Measurements from ENCODE around the gene PCSK1N. TPM values are rescaled to one million over a fixed set of nuclear protein-coding genes. Genes with fewer than 3 reads are reported as not detected.

The PCSK1N gene
- total RNA-seq, 1 experiment from 2014 or later = 19.5 TPM

DNA sequence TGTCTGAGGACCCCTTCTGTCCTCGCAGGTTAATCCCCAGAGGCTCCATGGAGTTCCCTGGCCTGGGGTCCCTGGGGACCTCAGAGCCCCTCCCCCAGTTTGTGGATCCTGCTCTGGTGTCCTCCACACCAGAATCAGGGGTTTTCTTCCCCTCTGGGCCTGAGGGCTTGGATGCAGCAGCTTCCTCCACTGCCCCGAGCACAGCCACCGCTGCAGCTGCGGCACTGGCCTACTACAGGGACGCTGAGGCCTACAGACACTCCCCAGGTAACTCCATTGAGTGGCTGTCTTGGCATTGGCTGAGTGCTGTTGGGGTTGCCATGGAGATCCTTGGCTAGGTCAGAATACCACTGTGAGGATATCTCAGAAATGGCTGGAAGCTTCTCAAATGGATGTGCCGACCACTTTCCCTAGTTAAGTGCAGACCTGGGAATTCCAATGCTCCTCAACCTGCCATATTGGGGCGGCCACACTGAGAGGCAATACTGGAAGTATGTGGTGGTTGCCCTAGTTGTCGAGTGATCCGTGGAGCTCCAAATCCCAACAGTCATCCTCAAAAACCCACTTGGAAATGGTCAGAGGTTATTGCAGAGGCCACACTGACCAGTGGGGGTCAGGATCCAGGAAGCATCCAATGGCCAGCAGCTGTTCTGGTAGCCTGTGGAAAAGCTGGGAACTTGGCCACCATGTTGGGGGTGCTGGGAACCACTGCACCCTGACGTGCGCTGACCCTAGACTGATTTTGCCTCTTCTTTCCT is 44.2 kb downstream of the PCSK1N start:
- BruUV-seq (replicated peaks) = no TSS peak
- Histone ChIP-seq H3K4me1 (peaks cover 18% of the 10 kb centered on the region), H3K27me3 (replicated peaks; ENCODE audit: control insufficient read depth, insufficient read depth, low read length) (no peaks in the 10 kb centered on the region), H3K4me3 (ENCODE audit: low read depth, low read length) (no peak overlapping the region), H3K36me3 (ENCODE audit: control insufficient read depth, insufficient read depth, low read length) (no peaks in the 10 kb centered on the region), H3K9me3 (no peaks in the 10 kb centered on the region)
- intact Hi-C loops (cut with micrococcal nuclease; ENCODE audit: unreplicated experiment) = no loop called here
- ChIA-PET CTCF (no interaction called here), POLR2A (no interaction called here)
- no peak for TF ChIP-seq CTCF (IDR thresholded peaks at IDR 0.05; ENCODE audit: insufficient read depth in 1 of 2, low read depth in 1 of 2, low read length in 1 of 2, severe bottlenecking in 1 of 2, unreplicated experiment in 1 of 2)
- peaks cover 6% of the 10 kb centered on the region for H3K36me3 Mint-ChIP-seq (ENCODE audit: insufficient read depth, unreplicated experiment)
- no peak overlapping the region for H3K4me3 Mint-ChIP-seq (ENCODE audit: unreplicated experiment)
- no peaks in the 10 kb centered on the region for H3K27me3 Mint-ChIP-seq (ENCODE audit: insufficient read depth, unreplicated experiment)
- no peaks in the 10 kb centered on the region for H3K9me3 Mint-ChIP-seq (ENCODE audit: unreplicated experiment)
- H3K4me1 Mint-ChIP-seq (ENCODE audit: low read depth, unreplicated experiment) = peaks cover 18% of the 10 kb centered on the region
- H3K27ac Mint-ChIP-seq (ENCODE audit: unreplicated experiment) = no peak overlapping the region
- DNase-seq = no peak

DNA sequence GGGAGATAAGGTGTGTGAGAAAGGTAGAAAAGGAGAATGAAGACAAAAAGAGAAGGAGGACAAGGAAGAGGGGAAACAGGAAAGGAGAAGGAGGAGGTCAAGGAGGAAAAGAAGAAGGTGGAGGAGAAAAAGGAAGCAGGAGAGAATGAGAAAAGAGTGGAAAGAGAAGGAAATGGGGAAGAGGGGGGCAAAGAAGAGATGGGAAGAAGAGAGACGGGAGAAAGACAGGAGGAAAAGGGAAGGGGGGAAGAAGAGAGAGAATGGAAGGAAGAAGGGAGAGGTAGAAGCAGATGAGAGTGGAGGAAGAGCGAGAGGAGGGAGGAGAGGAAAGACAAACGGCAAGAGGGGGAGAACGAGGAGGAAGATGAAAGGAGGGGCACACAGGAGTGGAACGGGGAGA is 44.9 kb downstream of the PCSK1N start:
- CTCF ChIA-PET = no interaction called here
- BruUV-seq (replicated peaks) = no TSS peak
- no peaks in the 10 kb centered on the region for H3K36me3 ChIP-seq (ENCODE audit: control insufficient read depth, insufficient read depth, low read length)
- no peaks in the 10 kb centered on the region for H3K27me3 ChIP-seq (replicated peaks; ENCODE audit: control insufficient read depth, insufficient read depth, low read length)
- no peak for TF ChIP-seq CTCF (IDR thresholded peaks at IDR 0.05; ENCODE audit: insufficient read depth in 1 of 2, low read depth in 1 of 2, low read length in 1 of 2, severe bottlenecking in 1 of 2, unreplicated experiment in 1 of 2)
- no peaks in the 10 kb centered on the region for H3K9me3 ChIP-seq
- Mint-ChIP-seq H3K4me3 (ENCODE audit: unreplicated experiment) (no peak overlapping the region), H3K4me1 (ENCODE audit: low read depth, unreplicated experiment) (peaks cover 18% of the 10 kb centered on the region), H3K27ac (ENCODE audit: unreplicated experiment) (no peak overlapping the region), H3K9me3 (ENCODE audit: unreplicated experiment) (no peaks in the 10 kb centered on the region), H3K27me3 (ENCODE audit: insufficient read depth, unreplicated experiment) (no peaks in the 10 kb centered on the region), H3K36me3 (ENCODE audit: insufficient read depth, unreplicated experiment) (peaks cover 6% of the 10 kb centered on the region)
- H3K4me1 ChIP-seq = peaks cover 13% of the 10 kb centered on the region
- intact Hi-C loops (cut with micrococcal nuclease; ENCODE audit: unreplicated experiment) = no loop called here
- no peak overlapping the region for H3K4me3 ChIP-seq (ENCODE audit: low read depth, low read length)
- POLR2A ChIA-PET = interaction anchor here (0.6 kb wide), 1 partner anchor 80 kb away, joined by 3 read pairs; no protein-coding TSS in a partner anchor
- no peak for DNase-seq

- H3K9me3 Mint-ChIP-seq (ENCODE audit: unreplicated experiment) = no peaks in the 10 kb centered on the region
- peaks cover 12% of the 10 kb centered on the region for H3K4me1 Mint-ChIP-seq (ENCODE audit: low read depth, unreplicated experiment)
- POLR2A ChIA-PET = no interaction called here
- H3K4me3 Mint-ChIP-seq (ENCODE audit: unreplicated experiment) = no peak overlapping the region
- CTCF ChIA-PET = no interaction called here
- H3K9me3 ChIP-seq = no peaks in the 10 kb centered on the region
- H3K4me3 ChIP-seq (ENCODE audit: low read depth, low read length) = no peak overlapping the region
- intact Hi-C loops (cut with micrococcal nuclease; ENCODE audit: unreplicated experiment) = no loop called here
- H3K4me1 ChIP-seq = peaks cover 4% of the 10 kb centered on the region
- DNase-seq = no peak
- H3K27me3 ChIP-seq (replicated peaks; ENCODE audit: control insufficient read depth, insufficient read depth, low read length) = no peaks in the 10 kb centered on the region
- H3K36me3 Mint-ChIP-seq (ENCODE audit: insufficient read depth, unreplicated experiment) = peaks cover 6% of the 10 kb centered on the region
- no TSS peak for BruUV-seq (replicated peaks)
- peak overlapping the region; percentile 22 for H3K27ac Mint-ChIP-seq (ENCODE audit: unreplicated experiment)
- no peak for TF ChIP-seq CTCF (IDR thresholded peaks at IDR 0.05; ENCODE audit: insufficient read depth in 1 of 2, low read depth in 1 of 2, low read length in 1 of 2, severe bottlenecking in 1 of 2, unreplicated experiment in 1 of 2)
- no peaks in the 10 kb centered on the region for H3K36me3 ChIP-seq (ENCODE audit: control insufficient read depth, insufficient read depth, low read length)
- no peaks in the 10 kb centered on the region for H3K27me3 Mint-ChIP-seq (ENCODE audit: insufficient read depth, unreplicated experiment)
Observed at GRCh38 chrX:48789366-48790220, 45.8 kb downstream of the PCSK1N start.

Measured in Caco-2 (cell line).